Karpas-422 (cell line): ENCODE results near the gene ANGEL2. TPM values are rescaled to one million over a fixed set of nuclear protein-coding genes. Genes with fewer than 3 reads are reported as not detected.

Source experiments
- DNase-seq: peaks from one replicate; pipeline ENCODE4 v3.0.0-alpha.2; 2015
- H2AFZ ChIP-seq: fragments of 200-600 bp; sonication (generic); 2 replicates; pipeline ENCODE4 v1.6.1; 2014; ENCODE audit warnings: antibody characterized with exemption, low read length, mixed read lengths
- H3K27ac ChIP-seq: fragments of 200-600 bp; sonication (generic); 2 replicates; pipeline ENCODE4 v1.5.1; 2014; ENCODE audit warnings: mild to moderate bottlenecking, low read length, moderate library complexity
- H3K27me3 ChIP-seq: fragments of 200-600 bp; sonication (generic); 2 replicates; pipeline ENCODE4 v1.6.1; 2014; ENCODE audit warnings: low read length, mixed read lengths
- H3K36me3 ChIP-seq: fragments of 200-600 bp; sonication (generic); 2 replicates; pipeline ENCODE4 v1.6.1; 2014; ENCODE audit warnings: low read length, mixed read lengths; ENCODE audit not compliant: insufficient read depth
- H3K4me1 ChIP-seq: fragments of 200-600 bp; sonication (generic); 2 replicates; pipeline ENCODE4 v1.6.1; 2014; ENCODE audit warnings: mild to moderate bottlenecking, low read length, mixed read lengths
- H3K4me2 ChIP-seq: fragments of 200-600 bp; sonication (generic); 2 replicates; pipeline ENCODE4 v1.6.1; 2014; ENCODE audit warnings: low read length, low read depth, mild to moderate bottlenecking; ENCODE audit not compliant: poor library complexity, severe bottlenecking
- H3K4me3 ChIP-seq: fragments of 200-600 bp; sonication (generic); 2 replicates; pipeline ENCODE4 v1.5.1; 2014; ENCODE audit warnings: mild to moderate bottlenecking, antibody characterized with exemption, low read length, mixed read lengths
- H3K79me2 ChIP-seq: fragments of 200-600 bp; sonication (generic); 2 replicates; pipeline ENCODE4 v1.6.1; 2014; ENCODE audit warnings: mild to moderate bottlenecking, low read length, mixed read lengths
- H3K9ac ChIP-seq: fragments of 200-600 bp; sonication (generic); 2 replicates; pipeline ENCODE4 v1.6.0; 2014; ENCODE audit warnings: low read length
- H3K9me2 ChIP-seq: fragments of 200-600 bp; sonication (generic), shearing (Covaris generic); replicated peaks from 2 replicates; pipeline ENCODE4 v1.6.0; 2014; ENCODE audit warnings: mild to moderate bottlenecking, low read length, moderate library complexity; ENCODE audit not compliant: insufficient read depth
- H3K9me3 ChIP-seq: fragments of 300-700, 200-600 bp; sonication (generic); 2 replicates; pipeline ENCODE4 v1.6.1; 2014; ENCODE audit warnings: low read length, mixed read lengths
- H4K20me1 ChIP-seq: fragments of 200-600 bp; sonication (generic); 2 replicates; pipeline ENCODE4 v1.6.1; 2014; ENCODE audit warnings: mild to moderate bottlenecking, antibody characterized with exemption, low read length, low read depth; ENCODE audit not compliant: insufficient read depth
- total RNA-seq: library from RNA; depleted of rRNA; stranded (reverse); fragments of >200 nt; shearing (Covaris generic); gene quantifications from 2 replicates; pipeline ENCODE4 v1.2.3, GENCODE V29; 2014; ENCODE audit warnings: low replicate concordance

ANGEL2 gene
- total RNA-seq, 1 experiment from 2014 or later = 97.1 TPM

DNA sequence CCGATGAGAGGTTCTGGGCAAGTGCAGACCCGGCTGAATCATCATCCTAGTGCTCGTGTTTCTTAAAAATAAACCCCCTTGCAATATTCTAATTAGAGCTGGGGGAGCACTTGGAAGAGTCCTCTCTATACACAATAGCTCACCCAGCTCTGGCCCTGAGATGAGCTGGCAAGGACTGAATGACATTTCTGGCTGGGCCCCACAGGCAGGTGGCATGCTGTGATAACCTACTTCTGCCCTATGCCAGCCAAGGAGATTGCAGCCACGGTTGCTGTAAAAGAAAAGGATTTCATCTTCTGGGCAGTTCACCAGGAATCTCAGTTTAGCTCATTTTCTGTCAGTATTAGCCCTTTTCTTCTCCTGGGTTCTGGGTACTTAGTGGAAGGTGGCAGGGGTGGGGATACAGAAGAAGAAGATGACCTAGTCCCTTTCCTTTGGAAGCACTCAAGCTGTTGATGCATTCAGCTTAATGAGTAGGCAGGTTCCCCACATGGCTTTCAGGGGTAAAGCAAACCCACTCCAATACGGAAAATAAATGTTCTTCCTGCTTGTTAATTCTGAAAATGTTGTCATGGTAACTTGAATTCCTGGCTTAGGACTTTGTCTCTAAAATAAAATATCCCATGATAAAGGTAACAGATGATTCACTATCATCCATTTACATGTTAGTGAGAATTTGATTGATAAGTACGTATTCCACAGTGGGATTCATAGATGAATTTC is 33.1 kb downstream of the ANGEL2 start:
- no peak overlapping the region for H2AFZ ChIP-seq
- H3K79me2 ChIP-seq = no peaks in the 10 kb centered on the region
- no peaks in the 10 kb centered on the region for H3K27me3 ChIP-seq
- no peaks in the 10 kb centered on the region for H3K36me3 ChIP-seq
- H4K20me1 ChIP-seq = no peaks in the 10 kb centered on the region
- no peak overlapping the region for H3K9ac ChIP-seq
- H3K9me2 ChIP-seq = no peaks in the 10 kb centered on the region
- no peak overlapping the region for H3K4me2 ChIP-seq
- no peak overlapping the region for H3K27ac ChIP-seq
- H3K4me3 ChIP-seq = no peak overlapping the region
- no peaks in the 10 kb centered on the region for H3K9me3 ChIP-seq
- DNase-seq = no peak
- H3K4me1 ChIP-seq = no peaks in the 10 kb centered on the region

DNA sequence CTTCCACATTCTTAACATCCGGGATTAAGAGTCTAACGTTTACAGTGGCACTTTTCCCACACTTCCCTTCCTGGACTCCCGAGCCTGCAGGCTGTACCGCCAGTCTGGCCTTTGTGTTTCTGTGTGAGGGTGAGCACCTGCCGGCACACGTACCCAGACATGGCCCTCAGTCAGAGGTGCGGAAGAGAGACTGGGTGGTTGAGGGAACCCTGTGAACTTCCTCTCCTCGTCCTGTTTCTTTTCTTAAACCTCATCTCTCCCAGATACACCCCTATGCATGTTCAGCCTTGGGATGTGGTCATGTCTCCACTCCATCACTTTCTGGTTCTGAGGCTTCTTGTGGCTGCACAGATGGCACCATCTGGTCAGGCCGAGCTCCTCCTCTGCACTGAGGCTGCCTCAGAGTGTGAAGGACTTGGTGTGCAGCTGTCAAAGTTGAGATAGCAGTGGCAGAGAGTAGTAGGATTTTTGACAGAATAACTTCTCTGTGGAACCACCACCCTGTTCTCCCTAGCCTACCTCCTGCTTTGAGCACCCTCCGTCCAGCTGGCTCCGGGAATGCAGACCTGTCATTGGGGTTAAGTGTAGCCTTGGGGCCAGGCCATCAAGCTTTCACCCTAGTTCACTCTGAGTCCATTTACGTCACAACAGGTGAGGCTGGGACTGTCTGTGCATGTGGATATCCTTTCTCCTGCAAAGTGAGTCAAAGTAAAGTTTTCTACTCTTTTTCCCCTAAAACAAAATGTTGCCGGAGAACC is 33.9 kb downstream of the ANGEL2 start:
- no peaks in the 10 kb centered on the region for H3K79me2 ChIP-seq
- no peaks in the 10 kb centered on the region for H4K20me1 ChIP-seq
- no peak overlapping the region for H3K9ac ChIP-seq
- H3K4me1 ChIP-seq = no peaks in the 10 kb centered on the region
- no peak overlapping the region for H3K27ac ChIP-seq
- DNase-seq = no peak
- no peaks in the 10 kb centered on the region for H3K9me2 ChIP-seq
- no peaks in the 10 kb centered on the region for H3K9me3 ChIP-seq
- H3K4me3 ChIP-seq = no peak overlapping the region
- no peaks in the 10 kb centered on the region for H3K36me3 ChIP-seq
- H3K4me2 ChIP-seq = no peak overlapping the region
- H2AFZ ChIP-seq = no peak overlapping the region
- H3K27me3 ChIP-seq = no peaks in the 10 kb centered on the region

DNA sequence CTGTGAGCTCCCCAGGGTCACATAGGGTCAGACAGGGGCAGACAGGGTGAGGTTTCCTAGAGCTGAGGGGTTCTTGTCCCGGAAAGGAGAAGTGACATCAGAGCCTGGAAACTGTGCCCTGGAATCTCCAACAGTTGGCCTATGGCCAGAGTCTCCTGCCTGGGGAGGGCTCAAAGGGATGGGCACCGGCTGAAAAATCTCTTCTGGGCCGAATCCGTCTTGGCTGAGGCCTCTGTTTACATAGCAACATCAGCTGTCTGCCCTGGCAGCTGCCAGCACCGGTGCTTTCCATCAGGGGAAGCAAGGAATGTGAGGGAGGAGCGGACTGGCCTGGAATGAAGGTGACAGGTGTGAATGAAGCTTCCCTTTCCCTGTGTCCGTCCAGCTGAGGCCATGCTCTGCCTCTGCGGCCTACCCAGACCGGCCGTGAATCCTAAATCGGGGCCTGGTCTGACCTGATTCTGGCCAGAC is 34.6 kb downstream of the ANGEL2 start:
- Histone ChIP-seq H3K27ac (no peak overlapping the region), H3K4me1 (no peaks in the 10 kb centered on the region), H3K9me3 (no peaks in the 10 kb centered on the region), H3K9ac (no peak overlapping the region), H3K79me2 (no peaks in the 10 kb centered on the region), H3K36me3 (no peaks in the 10 kb centered on the region), H2AFZ (no peak overlapping the region), H3K9me2 (no peaks in the 10 kb centered on the region), H3K4me3 (no peak overlapping the region), H3K27me3 (no peaks in the 10 kb centered on the region), H4K20me1 (no peaks in the 10 kb centered on the region), H3K4me2 (no peak overlapping the region)
- no peak for DNase-seq

DNA sequence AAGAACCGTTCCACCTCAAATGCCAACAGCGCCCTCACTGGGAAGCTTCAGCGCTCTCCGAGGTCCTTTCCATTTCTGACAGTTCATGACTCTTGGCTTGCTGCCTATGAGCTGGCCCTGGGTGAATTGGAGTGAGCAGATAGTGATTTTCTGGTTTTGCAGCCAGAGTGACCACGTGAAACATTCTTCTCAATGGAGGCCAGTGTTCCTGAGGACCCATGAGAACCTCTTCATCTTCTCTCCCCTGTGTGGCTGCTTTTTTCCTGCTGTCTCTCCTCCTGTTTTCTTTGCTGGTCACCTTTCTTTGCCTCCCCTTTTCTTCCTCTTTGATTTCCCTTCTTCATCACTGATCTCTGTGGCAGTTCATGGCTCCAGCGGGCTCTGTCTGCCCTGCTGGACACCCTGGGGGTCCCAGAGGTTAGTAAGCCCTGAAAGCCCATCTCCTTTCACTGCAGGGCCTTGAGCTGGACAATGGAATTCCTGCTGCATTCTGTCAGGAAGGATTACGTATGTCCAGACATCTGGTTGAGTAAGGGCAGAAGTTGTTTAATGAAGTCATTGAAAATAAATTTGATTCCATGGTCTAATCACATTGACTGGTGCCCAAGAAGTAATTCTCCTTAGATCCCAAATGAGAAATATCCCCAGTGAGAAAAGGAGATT is 35.4 kb downstream of the ANGEL2 start:
- Histone ChIP-seq H3K9me3 (no peaks in the 10 kb centered on the region), H3K9me2 (no peaks in the 10 kb centered on the region), H3K27me3 (no peaks in the 10 kb centered on the region), H3K9ac (no peak overlapping the region), H3K79me2 (no peaks in the 10 kb centered on the region), H2AFZ (no peak overlapping the region), H3K4me2 (no peak overlapping the region), H3K4me3 (no peak overlapping the region), H3K36me3 (no peaks in the 10 kb centered on the region), H4K20me1 (no peaks in the 10 kb centered on the region), H3K4me1 (no peaks in the 10 kb centered on the region), H3K27ac (no peak overlapping the region)
- no peak for DNase-seq

DNA sequence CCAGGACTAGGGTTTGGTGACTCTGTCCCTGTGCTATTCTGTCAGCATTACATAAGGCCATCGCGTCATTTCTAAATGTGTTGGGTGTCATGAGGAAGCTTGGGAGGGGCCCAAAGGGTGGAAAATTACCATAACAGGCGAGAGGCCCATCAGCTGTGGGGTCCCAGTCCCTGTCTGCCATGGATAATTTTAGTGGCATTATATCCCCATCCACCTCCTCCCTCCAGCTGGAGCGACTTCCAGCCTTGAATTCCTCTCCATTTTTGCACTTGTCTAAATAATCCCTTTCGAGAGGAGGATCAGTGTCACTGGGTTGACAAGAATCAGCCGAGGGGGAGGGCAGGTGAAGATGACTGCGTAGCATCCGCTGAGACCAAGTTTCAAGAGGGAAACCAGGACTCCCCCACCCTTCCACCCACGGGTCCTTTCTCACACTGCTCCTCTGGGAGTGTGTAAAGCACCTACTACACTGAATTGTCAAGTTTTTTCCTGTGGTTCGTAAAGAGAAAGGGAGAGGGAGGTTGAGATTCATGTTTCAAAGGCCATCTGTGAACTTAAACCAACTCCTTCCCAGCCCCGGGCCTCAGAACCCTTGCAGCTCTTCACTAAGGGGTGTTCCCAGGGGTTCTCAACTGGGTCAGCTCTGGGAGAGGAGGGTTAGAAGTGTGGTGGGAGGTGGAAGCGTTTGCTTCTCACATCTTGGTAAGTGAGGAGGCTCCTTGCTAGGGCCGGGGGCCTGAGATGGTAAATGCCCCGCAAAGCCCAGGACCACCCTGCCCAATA is 36.1 kb downstream of the ANGEL2 start:
- no peaks in the 10 kb centered on the region for H3K79me2 ChIP-seq
- no peak overlapping the region for H3K27ac ChIP-seq
- H3K27me3 ChIP-seq = no peaks in the 10 kb centered on the region
- no peaks in the 10 kb centered on the region for H3K9me3 ChIP-seq
- H3K4me1 ChIP-seq = no peaks in the 10 kb centered on the region
- no peak overlapping the region for H2AFZ ChIP-seq
- DNase-seq = no peak
- H4K20me1 ChIP-seq = no peaks in the 10 kb centered on the region
- H3K9ac ChIP-seq = no peak overlapping the region
- no peaks in the 10 kb centered on the region for H3K36me3 ChIP-seq
- H3K9me2 ChIP-seq = no peaks in the 10 kb centered on the region
- no peak overlapping the region for H3K4me3 ChIP-seq
- H3K4me2 ChIP-seq = no peak overlapping the region

DNA sequence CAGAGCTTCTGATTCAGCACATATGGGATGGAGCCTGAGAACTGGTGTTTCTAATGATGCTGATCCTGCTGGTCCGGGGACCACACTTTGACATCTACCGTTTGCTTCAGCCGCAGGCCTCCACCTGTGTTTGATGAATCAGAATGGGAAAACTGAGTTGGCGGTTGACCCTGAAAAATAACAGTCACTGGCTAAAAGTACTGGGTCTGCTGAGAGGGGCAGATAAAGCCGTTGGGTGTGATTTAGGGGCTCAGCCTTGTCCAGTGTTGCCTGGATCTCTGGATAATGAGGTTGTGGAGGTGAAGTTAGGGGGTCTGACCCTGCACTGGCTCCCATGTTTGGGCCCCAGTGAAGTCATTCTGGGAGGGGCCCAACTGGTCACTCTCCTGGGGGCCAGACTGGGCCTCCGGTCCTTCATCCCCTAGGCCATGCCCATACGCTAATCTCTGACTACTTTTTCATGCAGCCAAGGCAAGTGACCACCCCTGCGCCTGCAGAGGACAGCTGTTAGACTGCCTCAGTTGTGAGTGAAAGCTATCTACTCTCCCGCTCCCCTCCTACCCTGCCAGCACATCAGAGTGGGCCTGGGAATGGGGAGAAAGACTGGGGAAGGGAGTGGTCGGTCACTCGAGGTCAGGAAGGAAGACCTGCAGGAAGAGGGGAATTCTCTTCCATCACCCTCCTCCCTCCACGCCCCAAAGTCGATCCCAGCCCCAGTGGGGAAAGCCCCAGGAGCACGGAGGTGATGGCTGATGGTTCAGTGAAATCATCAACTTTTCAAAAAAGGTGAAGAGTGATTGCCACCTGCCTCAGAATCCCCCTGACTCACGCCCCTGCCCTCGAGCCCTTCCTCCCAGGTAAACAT is 37.7 kb downstream of the ANGEL2 start:
- no peak overlapping the region for H3K4me2 ChIP-seq
- H3K9me3 ChIP-seq = no peaks in the 10 kb centered on the region
- no peaks in the 10 kb centered on the region for H3K4me1 ChIP-seq
- no peaks in the 10 kb centered on the region for H3K27me3 ChIP-seq
- no peaks in the 10 kb centered on the region for H4K20me1 ChIP-seq
- no peaks in the 10 kb centered on the region for H3K36me3 ChIP-seq
- no peak for DNase-seq
- no peak overlapping the region for H3K4me3 ChIP-seq
- H3K27ac ChIP-seq = no peak overlapping the region
- H3K79me2 ChIP-seq = no peaks in the 10 kb centered on the region
- H3K9ac ChIP-seq = no peak overlapping the region
- H2AFZ ChIP-seq = no peak overlapping the region
- H3K9me2 ChIP-seq = no peaks in the 10 kb centered on the region

DNA sequence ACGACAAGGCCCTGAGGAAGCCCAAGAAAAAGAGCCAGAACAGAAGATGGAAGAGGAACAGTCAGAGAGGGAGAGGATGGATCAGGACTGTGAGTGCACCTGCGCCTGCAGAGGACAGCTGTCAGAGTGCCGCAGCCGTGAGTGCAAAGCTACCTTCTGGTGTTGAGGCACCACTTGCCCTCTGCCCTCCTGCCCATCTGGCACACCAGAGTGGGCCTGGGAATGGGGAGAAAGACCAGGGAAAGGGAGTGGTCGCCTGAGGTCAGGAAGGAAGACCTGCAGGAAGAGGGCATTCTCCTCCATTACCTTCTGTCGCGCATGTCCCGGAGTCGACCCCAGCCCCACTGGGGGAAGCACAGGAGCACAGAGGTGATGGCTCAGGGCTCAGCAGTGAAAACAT is 39.1 kb downstream of the ANGEL2 start:
- Histone ChIP-seq H3K79me2 (no peaks in the 10 kb centered on the region), H3K9ac (no peak overlapping the region), H2AFZ (no peak overlapping the region), H3K27ac (no peak overlapping the region), H3K36me3 (no peaks in the 10 kb centered on the region), H3K4me2 (no peak overlapping the region), H3K4me1 (no peaks in the 10 kb centered on the region), H3K9me3 (no peaks in the 10 kb centered on the region), H4K20me1 (no peaks in the 10 kb centered on the region), H3K27me3 (no peaks in the 10 kb centered on the region), H3K4me3 (no peak overlapping the region), H3K9me2 (no peaks in the 10 kb centered on the region)
- no peak for DNase-seq
